Hepatocyte (in vitro differentiated cells): ENCODE results near the gene ARPIN.

Experiments used
- EZH2 ChIP-seq: fragments of 200-600 bp; sonication (generic); IDR thresholded peaks from 2 replicates; pipeline ENCODE4 v1.6.1; 2016; ENCODE audit warnings: antibody characterized with exemption, mild to moderate bottlenecking, borderline replicate concordance
- EZH2phosphoT487 ChIP-seq: fragments of 200-600 bp; sonication (generic); IDR thresholded peaks from one replicate; pipeline ENCODE4 v1.6.1; 2018; ENCODE audit warnings: antibody characterized with exemption, mild to moderate bottlenecking, low read depth, moderate library complexity; ENCODE audit not compliant: unreplicated experiment, severe bottlenecking
- TF ChIP-seq, protein P1 (sequence below): fragments of 200-600 bp; sonication (generic); IDR thresholded peaks from 2 replicates; pipeline ENCODE4 v1.5.1; 2016; ENCODE audit warnings: antibody characterized with exemption, mild to moderate bottlenecking; ENCODE audit not compliant: poor library complexity

DNA sequence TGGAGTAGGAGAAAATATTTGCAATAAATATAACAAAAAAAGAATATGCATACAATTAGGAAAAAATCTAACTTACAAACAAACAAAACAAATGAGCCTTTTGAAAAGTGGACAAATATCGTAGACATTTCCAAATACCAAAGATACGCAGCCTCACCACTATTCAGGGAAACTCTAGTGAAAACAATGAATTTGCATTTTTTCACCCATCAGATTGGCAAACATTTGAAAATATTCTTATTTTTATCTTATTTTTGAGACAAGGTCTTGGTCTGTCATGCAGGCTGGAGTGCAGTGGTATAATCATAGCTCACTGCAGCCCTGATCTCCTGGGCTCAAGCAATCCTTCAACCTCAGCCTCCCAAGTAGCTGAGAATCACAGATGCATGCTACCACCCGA, 34.4 kb downstream of the ARPIN start:
- TF ChIP-seq, protein P1, sequence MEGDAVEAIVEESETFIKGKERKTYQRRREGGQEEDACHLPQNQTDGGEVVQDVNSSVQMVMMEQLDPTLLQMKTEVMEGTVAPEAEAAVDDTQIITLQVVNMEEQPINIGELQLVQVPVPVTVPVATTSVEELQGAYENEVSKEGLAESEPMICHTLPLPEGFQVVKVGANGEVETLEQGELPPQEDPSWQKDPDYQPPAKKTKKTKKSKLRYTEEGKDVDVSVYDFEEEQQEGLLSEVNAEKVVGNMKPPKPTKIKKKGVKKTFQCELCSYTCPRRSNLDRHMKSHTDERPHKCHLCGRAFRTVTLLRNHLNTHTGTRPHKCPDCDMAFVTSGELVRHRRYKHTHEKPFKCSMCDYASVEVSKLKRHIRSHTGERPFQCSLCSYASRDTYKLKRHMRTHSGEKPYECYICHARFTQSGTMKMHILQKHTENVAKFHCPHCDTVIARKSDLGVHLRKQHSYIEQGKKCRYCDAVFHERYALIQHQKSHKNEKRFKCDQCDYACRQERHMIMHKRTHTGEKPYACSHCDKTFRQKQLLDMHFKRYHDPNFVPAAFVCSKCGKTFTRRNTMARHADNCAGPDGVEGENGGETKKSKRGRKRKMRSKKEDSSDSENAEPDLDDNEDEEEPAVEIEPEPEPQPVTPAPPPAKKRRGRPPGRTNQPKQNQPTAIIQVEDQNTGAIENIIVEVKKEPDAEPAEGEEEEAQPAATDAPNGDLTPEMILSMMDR = no peak
- no peak for TF ChIP-seq EZH2
- no peak for TF ChIP-seq EZH2phosphoT487
